C4-2B (cell line): ENCODE measurements around the gene CPZ.

ENCODE experiments used
- H3K27ac ChIP-seq: fragments of 450-650 bp; 2 replicates; pipeline ENCODE4 v1.5.1; 2017
- CTCF ChIP-seq: fragments of 450-650 bp; conservative IDR thresholded peaks from 2 replicates; pipeline ENCODE4 v1.5.1; 2017; ENCODE audit warnings: mild to moderate bottlenecking
- ZFX ChIP-seq: fragments of 450-650 bp; IDR thresholded peaks from 2 replicates; pipeline ENCODE4 v1.6.1; 2017

The CPZ gene

GRCh38 chr4:8587469-8588195 is 4.9 kb upstream of the CPZ start:
- no peak overlapping the region for H3K27ac ChIP-seq
- no peak for TF ChIP-seq CTCF
- no peak for TF ChIP-seq ZFX

- TF ChIP-seq ZFX: no peak
- no peak for TF ChIP-seq CTCF
- H3K27ac ChIP-seq: no peak overlapping the region
Measured at GRCh38 chr4:8588196-8588470, 4.4 kb upstream of the CPZ start.

- no peak overlapping the region for H3K27ac ChIP-seq
- TF ChIP-seq CTCF: no peak
- TF ChIP-seq ZFX: no peak
Measured at GRCh38 chr4:8589336-8589735, 3.2 kb upstream of the CPZ start.

- TF ChIP-seq ZFX (no peak), CTCF (no peak)
- no peak overlapping the region for H3K27ac ChIP-seq
Measured at GRCh38 chr4:8589823-8590545, 2.6 kb upstream of the CPZ start.

GRCh38 chr4:8590546-8590880 is 2.1 kb upstream of the CPZ start:
- no peak overlapping the region for H3K27ac ChIP-seq
- TF ChIP-seq CTCF (no peak), ZFX (no peak)

- TF ChIP-seq ZFX (no peak), CTCF (no peak)
- H3K27ac ChIP-seq: no peak overlapping the region
Measured at GRCh38 chr4:8591114-8591513, 1.5 kb upstream of the CPZ start.

- no peak overlapping the region for H3K27ac ChIP-seq
- no peak for TF ChIP-seq ZFX
- TF ChIP-seq CTCF: no peak
Measured at GRCh38 chr4:8591626-8592365, 769 bp upstream of the CPZ start.
